PC-9 (cell line): ENCODE results near the gene STPG1. TPM values are rescaled to one million over a fixed set of nuclear protein-coding genes. Genes with fewer than 3 reads are reported as not detected.

Experiments used
- BruUV-seq: library from RNA; stranded (reverse); fragments of 400-500 nt; replicated peaks from 2 replicates; lab custom pipeline; 2021; lab: Mats Ljungman, UMichigan
- CTCF ChIA-PET: fragments of 300-600 bp; sonication (Branson Sonifier 250); formaldehyde crosslinking; loops from one replicate; lab custom pipeline; 2022; ENCODE audit warnings: antibody characterized with exemption; lab: Charles Lee
- POLR2A ChIA-PET: fragments of 300-600 bp; sonication (Branson Sonifier 250); formaldehyde crosslinking; loops from one replicate; lab custom pipeline; 2022; ENCODE audit warnings: antibody characterized with exemption; ENCODE audit not compliant: unreplicated experiment; lab: Charles Lee
- DNase-seq, 2 experiments: peaks; one replicate each; pipeline versions ENCODE4 v3.0.0 to v3.0.0-alpha.2; 2015 to 2022; ENCODE audit warnings: mixed read lengths in 1 of 2
- H2AFZ ChIP-seq: fragments of 200-600 bp; sonication (generic); 2 replicates; pipeline ENCODE4 v1.8.1; 2017; ENCODE audit warnings: antibody characterized with exemption
- H3F3A ChIP-seq: fragments of 200-600 bp; sonication (generic); 2 replicates; pipeline ENCODE4 v1.8.1; 2017; ENCODE audit warnings: antibody characterized with exemption, mild to moderate bottlenecking, low read depth; ENCODE audit not compliant: insufficient read depth
- H3K27ac ChIP-seq: fragments of 200-600 bp; sonication (generic); 2 replicates; pipeline ENCODE4 v1.6.1; 2016; ENCODE audit warnings: mixed run types
- H3K27me3 ChIP-seq: fragments of 200-600 bp; sonication (generic); 2 replicates; pipeline ENCODE4 v1.6.1; 2016; ENCODE audit warnings: low read depth, mixed run types; ENCODE audit not compliant: insufficient read depth
- H3K36me3 ChIP-seq: fragments of 200-600 bp; sonication (generic); 2 replicates; pipeline ENCODE4 v1.6.1; 2016; ENCODE audit warnings: low read depth, mixed run types
- H3K4me1 ChIP-seq: fragments of 200-600 bp; sonication (generic); replicated peaks from 2 replicates; pipeline ENCODE4 v1.6.1; 2016; ENCODE audit warnings: mixed run types; ENCODE audit not compliant: insufficient read depth
- H3K4me2 ChIP-seq: fragments of 200-600 bp; sonication (generic); 2 replicates; pipeline ENCODE4 v1.6.1; 2017; ENCODE audit warnings: mixed run types
- H3K4me3 ChIP-seq: fragments of 200-600 bp; sonication (generic); 2 replicates; pipeline ENCODE4 v1.6.1; 2016; ENCODE audit warnings: mixed run types
- H3K79me2 ChIP-seq: fragments of 200-600 bp; sonication (generic); 2 replicates; pipeline ENCODE4 v1.6.1; 2017; ENCODE audit warnings: low read depth, mixed run types
- H3K9me2 ChIP-seq: fragments of 200-600 bp; sonication (generic); 2 replicates; pipeline ENCODE4 v1.8.1; 2017; ENCODE audit warnings: mild to moderate bottlenecking; ENCODE audit not compliant: insufficient read depth
- H3K9me3 ChIP-seq: fragments of 200-600 bp; sonication (generic); 2 replicates; pipeline ENCODE4 v1.8.1; 2016; ENCODE audit warnings: low read depth; ENCODE audit not compliant: insufficient read depth
- H4K20me1 ChIP-seq: fragments of 200-600 bp; sonication (generic); 2 replicates; pipeline ENCODE4 v1.8.1; 2017; ENCODE audit not compliant: insufficient read depth
- CTCF ChIP-seq: fragments of 200-600 bp; sonication (generic); conservative IDR thresholded peaks from 2 replicates; pipeline ENCODE4 v1.6.1; 2017; ENCODE audit warnings: mixed run types, antibody characterized with exemption, mild to moderate bottlenecking, moderate library complexity
- EZH2 ChIP-seq: fragments of 200-600 bp; sonication (generic); IDR thresholded peaks from 2 replicates; pipeline ENCODE4 v1.8.0; 2017; ENCODE audit warnings: antibody characterized with exemption, low read depth
- intact Hi-C: fragments of 100-400 bp; cut with micrococcal nuclease; formaldehyde crosslinking; loops from one replicate; pipeline ENCODE4 v1.10.0; 2022; ENCODE audit not compliant: unreplicated experiment
- total RNA-seq: library from RNA; stranded (reverse); gene quantifications from 2 replicates; pipeline ENCODE4 v1.2.3, GENCODE V29; 2021

The STPG1 gene
- total RNA-seq, 1 experiment from 2014 or later = 11.4 TPM

DNA sequence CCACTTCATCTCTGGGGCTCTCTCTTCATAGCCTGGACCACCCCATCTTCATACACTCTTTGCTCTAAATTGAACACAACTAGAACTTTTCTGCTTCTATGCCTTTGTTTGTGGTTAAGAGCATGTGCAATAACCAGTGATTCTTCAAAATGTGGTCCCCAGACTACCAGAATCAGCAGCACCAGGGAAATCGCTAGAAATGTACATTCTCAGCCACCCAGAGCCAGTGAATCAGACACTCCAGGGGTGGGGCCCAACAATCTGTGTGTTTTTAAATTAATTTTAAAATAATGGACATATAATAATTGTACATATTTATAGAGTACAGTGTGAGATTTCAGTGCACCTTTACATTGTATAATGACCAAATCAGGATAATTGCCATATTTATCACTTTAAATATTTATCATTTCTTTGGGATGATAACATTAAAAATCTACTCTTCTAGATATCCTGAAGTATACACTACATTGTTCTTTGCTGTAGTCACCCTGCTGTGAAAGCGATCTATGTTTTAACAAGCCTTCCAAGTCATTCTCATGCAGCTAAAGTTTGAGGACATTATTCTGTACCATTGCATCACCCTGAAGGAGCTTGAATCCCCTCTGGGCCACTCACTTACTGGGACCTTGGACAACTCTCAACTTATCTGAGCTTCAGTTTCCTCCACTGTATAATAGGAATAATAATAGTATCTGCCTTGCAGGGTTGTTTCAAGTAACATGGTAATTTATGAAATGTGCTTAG lies 83.6 kb downstream of the STPG1 start:
- Histone ChIP-seq H3K9me2 (no peaks in the 10 kb centered on the region), H4K20me1 (no peaks in the 10 kb centered on the region), H3K9me3 (no peaks in the 10 kb centered on the region), H3K79me2 (no peaks in the 10 kb centered on the region), H3K27me3 (no peaks in the 10 kb centered on the region), H3K4me1 (no peaks in the 10 kb centered on the region), H3K27ac (no peak overlapping the region), H3K4me2 (no peak overlapping the region), H3F3A (no peaks in the 10 kb centered on the region), H2AFZ (no peak overlapping the region), H3K4me3 (no peak overlapping the region), H3K36me3 (no peaks in the 10 kb centered on the region)
- intact Hi-C loops = no loop called here
- BruUV-seq = no TSS peak
- ChIA-PET POLR2A (no interaction called here), CTCF (interaction anchor here (0.9 kb wide), 1 partner anchor 62 kb away, joined by 3 read pairs; no protein-coding TSS in a partner anchor)
- TF ChIP-seq EZH2 (no peak), CTCF (no peak)
- DNase-seq = no peak

DNA sequence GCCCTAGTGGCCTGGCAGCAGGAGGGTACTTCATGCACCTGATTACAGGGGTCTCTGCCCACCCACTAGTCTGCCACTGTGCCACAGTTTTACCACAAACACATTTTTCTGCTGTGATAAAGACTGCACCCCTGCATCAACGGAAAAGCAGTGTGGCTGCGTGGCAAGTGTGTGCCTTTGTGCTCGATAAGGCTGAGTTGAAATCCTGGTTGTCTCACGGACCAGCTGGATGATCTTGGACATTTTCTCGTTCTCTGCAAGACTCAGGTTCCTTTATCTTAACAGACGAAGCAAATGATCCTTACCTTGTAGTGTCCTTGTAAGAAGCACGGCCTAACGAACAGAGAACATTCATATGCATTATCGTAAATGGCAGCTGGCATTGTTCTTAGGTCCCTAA lies 84.3 kb downstream of the STPG1 start:
- ChIA-PET POLR2A (no interaction called here), CTCF (no interaction called here)
- 0 out of 2 replicates have a peak, but pooled peaks cover 4% of the 10 kb centered on the region for H3K79me2 ChIP-seq
- no TSS peak for BruUV-seq
- no peaks in the 10 kb centered on the region for H3K4me1 ChIP-seq
- no peak overlapping the region for H3K4me3 ChIP-seq
- no peaks in the 10 kb centered on the region for H3K27me3 ChIP-seq
- H3K4me2 ChIP-seq = no peak overlapping the region
- intact Hi-C loops = no loop called here
- no peak overlapping the region for H3K27ac ChIP-seq
- H3K9me2 ChIP-seq = no peaks in the 10 kb centered on the region
- H4K20me1 ChIP-seq = no peaks in the 10 kb centered on the region
- H2AFZ ChIP-seq = no peak overlapping the region
- no peak for DNase-seq
- no peak for TF ChIP-seq CTCF
- no peak for TF ChIP-seq EZH2
- no peaks in the 10 kb centered on the region for H3K36me3 ChIP-seq
- H3F3A ChIP-seq = no peaks in the 10 kb centered on the region
- H3K9me3 ChIP-seq = no peaks in the 10 kb centered on the region

DNA sequence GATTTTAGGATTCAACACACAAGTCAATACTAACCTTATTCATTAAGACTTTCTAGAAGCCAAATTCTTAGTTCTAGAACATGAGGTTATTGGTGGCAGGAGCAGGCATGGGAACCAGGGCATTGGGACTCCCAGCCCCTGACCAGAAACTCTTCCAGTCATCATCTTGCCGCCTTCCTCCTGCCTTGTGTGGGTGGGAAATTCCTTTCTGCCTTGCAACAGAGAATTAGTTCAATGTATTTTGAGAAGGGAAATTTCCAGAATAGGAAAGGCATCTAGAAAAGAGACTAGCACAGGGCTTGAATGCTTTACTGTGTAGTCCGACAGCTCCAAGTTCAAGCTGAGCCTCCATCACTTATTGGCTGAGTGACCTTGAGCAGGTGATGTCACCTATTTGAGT lies 85.7 kb downstream of the STPG1 start:
- ChIA-PET POLR2A (no interaction called here), CTCF (interaction anchor here (0.6 kb wide), 1 partner anchor 132 kb away, joined by 3 read pairs; no protein-coding TSS in a partner anchor)
- no peak overlapping the region for H2AFZ ChIP-seq
- H3K4me3 ChIP-seq = no peak overlapping the region
- H3K4me1 ChIP-seq = peaks cover 10% of the 10 kb centered on the region
- H3F3A ChIP-seq = no peaks in the 10 kb centered on the region; the same call in none of the 2 replicates
- no peaks in the 10 kb centered on the region for H3K36me3 ChIP-seq
- H3K4me2 ChIP-seq = no peak overlapping the region
- no TSS peak for BruUV-seq
- H3K9me3 ChIP-seq = no peaks in the 10 kb centered on the region
- no peak for TF ChIP-seq CTCF
- TF ChIP-seq EZH2 = no peak
- peaks cover 18% of the 10 kb centered on the region; the same call in 1 of the 2 replicates for H3K79me2 ChIP-seq
- H3K27me3 ChIP-seq = no peaks in the 10 kb centered on the region
- DNase-seq = no peak
- H3K27ac ChIP-seq = no peak overlapping the region
- H3K9me2 ChIP-seq = no peaks in the 10 kb centered on the region
- H4K20me1 ChIP-seq = no peaks in the 10 kb centered on the region
- intact Hi-C loops = no loop called here
